SU-DHL-6 (cell line): Measurements from ENCODE around the gene SMARCD3.

Source experiments
- CTCF ChIP-seq: fragments of 200-600 bp; sonication (generic); IDR thresholded peaks from one replicate; pipeline ENCODE4 v1.5.1; 2017; ENCODE audit warnings: antibody characterized with exemption, mild to moderate bottlenecking, low read length, moderate library complexity; ENCODE audit not compliant: insufficient read depth, poor library complexity, severe bottlenecking
- EZH2phosphoT487 ChIP-seq: fragments of 200-600 bp; sonication (generic), shearing (Covaris generic); conservative IDR thresholded peaks from 2 replicates; pipeline ENCODE4 v1.6.1; 2018; ENCODE audit warnings: mild to moderate bottlenecking, antibody characterized with exemption, low read length, moderate library complexity, mixed read lengths

- TF ChIP-seq CTCF (no peak), EZH2phosphoT487 (no peak)
These were observed 14.7 kb downstream of the SMARCD3 start for GRCh38 chr7:151233804-151234203.
